ENCODE measurements around the gene LUC7L2. TPM values are rescaled to one million over a fixed set of nuclear protein-coding genes. Genes with fewer than 3 reads are reported as not detected.
A peak's percentile ranks its signal among the peaks of the same experiment; 100 is the strongest.
"Not testable (repeated sequence)": the region's sequence is repeated elsewhere in the genome, so short reads cannot be mapped to it uniquely, and the experiment has no call there.

The LUC7L2 gene
- total and polyA plus RNA-seq, 10 donors: 34.0 to 105 (median 77.7) TPM

- Histone ChIP-seq H3K9me3 (no peaks in the 10 kb centered on the region), H3K4me1 (peaks cover 9 to 34% (median 22%) of the 10 kb centered on the region in 6 donors), H3K27ac (no peak overlapping the region), H3K4me3 (no peak overlapping the region), H3K27me3 (replicated peaks in 1 of 7) (no peaks in the 10 kb centered on the region), H3K36me3 (peaks cover 0 to 49% (median 21%) of the 10 kb centered on the region in 6 donors)
- TF ChIP-seq POLR2AphosphoS5 (IDR thresholded peaks at IDR 0.05) (no peak), CTCF (IDR thresholded peaks at IDR 0.05 in 8 of 11, conservative IDR thresholded peaks at IDR 0.05 in 3 of 11) (no peak), POLR2A (IDR thresholded peaks at IDR 0.05) (no peak)
- WGBS, 5 donors: 78 to 90% (median 80%) methylated on average over 1 of the region's 1 CpG
- no peak for DNase-seq
- intact Hi-C loops (cut with DNase I; ENCODE audit: low total_unique reads): no loop called here
These were observed 14.7 kb upstream of the LUC7L2 start for GRCh38 chr7:139345042-139345441.

DNA sequence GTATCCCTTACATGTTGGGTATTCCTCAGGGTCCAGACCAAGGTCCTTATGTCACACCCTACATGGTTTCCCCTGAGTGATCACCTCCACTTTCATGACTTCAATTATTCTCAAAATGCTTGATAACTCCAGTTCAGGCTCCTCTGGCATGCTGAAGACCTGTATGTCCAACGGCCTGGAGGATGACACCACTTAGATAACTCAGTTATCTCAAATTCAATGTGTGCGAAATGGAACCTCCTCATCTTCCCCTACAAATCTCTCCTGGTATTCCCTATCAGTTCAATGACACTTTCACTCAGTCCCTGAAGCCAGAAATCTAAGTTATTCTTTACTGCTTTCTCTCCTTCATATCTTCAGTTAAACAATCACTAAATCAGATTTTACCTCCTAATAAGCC lies 8.7 kb upstream of the LUC7L2 start:
- DNase-seq: no peak
- peaks cover 0 to 61% (median 25%) of the 10 kb centered on the region in 6 donors for H3K36me3 ChIP-seq
- intact Hi-C loops (cut with DNase I; ENCODE audit: low total_unique reads): no loop called here
- H3K27me3 ChIP-seq (replicated peaks in 1 of 7): no peaks in the 10 kb centered on the region
- no peak for TF ChIP-seq POLR2A (IDR thresholded peaks at IDR 0.05)
- TF ChIP-seq POLR2AphosphoS5 (IDR thresholded peaks at IDR 0.05): no peak
- TF ChIP-seq CTCF (IDR thresholded peaks at IDR 0.05 in 8 of 11, conservative IDR thresholded peaks at IDR 0.05 in 3 of 11): no peak
- no peaks in the 10 kb centered on the region for H3K9me3 ChIP-seq
- H3K4me3 ChIP-seq: no peak overlapping the region
- WGBS, 5 donors: 92 to 99% (median 94%) methylated on average over 2 of the region's 2 CpGs
- H3K27ac ChIP-seq: no peak overlapping the region
- peaks cover 0 to 6% (median 0%) of the 10 kb centered on the region in 6 donors for H3K4me1 ChIP-seq

DNA sequence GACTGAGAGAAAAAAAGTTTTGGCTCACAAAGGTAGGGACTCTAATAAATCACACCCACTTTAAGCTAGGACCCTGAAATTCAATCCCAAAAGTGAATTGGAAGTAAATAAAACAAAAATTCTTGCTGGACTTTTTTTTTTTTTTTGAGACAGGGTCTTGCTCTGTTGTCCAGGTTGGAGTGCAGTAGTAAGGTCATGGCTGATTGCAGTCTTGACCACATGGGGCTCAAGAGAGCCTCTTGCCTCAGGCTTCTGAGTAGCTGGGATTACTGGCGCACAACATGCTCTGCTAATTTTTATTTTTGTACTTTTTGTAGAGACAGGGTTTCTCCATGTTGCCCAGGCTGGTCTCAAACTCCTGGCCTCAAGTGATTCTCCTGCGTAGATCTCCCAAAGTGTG lies 5.0 kb upstream of the LUC7L2 start:
- no peaks in the 10 kb centered on the region for H3K27me3 ChIP-seq (replicated peaks in 1 of 7)
- peaks cover 0 to 24% (median 7%) of the 10 kb centered on the region in 6 donors for H3K36me3 ChIP-seq
- H3K27ac ChIP-seq: no peak overlapping the region
- no peak for DNase-seq
- H3K9me3 ChIP-seq: no peaks in the 10 kb centered on the region
- H3K4me3 ChIP-seq: no peak overlapping the region
- peaks cover 0 to 17% (median 9%) of the 10 kb centered on the region in 6 donors for H3K4me1 ChIP-seq
- intact Hi-C loops (cut with DNase I; ENCODE audit: low total_unique reads): no loop called here
- TF ChIP-seq POLR2A (IDR thresholded peaks at IDR 0.05) (no peak), POLR2AphosphoS5 (IDR thresholded peaks at IDR 0.05) (no peak), CTCF (IDR thresholded peaks at IDR 0.05 in 8 of 11, conservative IDR thresholded peaks at IDR 0.05 in 3 of 11) (no peak)
- 92 to 100% (median 95%) methylated on average over 2 of the region's 2 CpGs for WGBS, 5 donors

GRCh38 chr7:139355320-139355719 lies 4.4 kb upstream of the LUC7L2 start:
- no peak for DNase-seq
- Histone ChIP-seq H3K27ac (no peak overlapping the region), H3K9me3 (no peaks in the 10 kb centered on the region), H3K27me3 (replicated peaks in 1 of 7) (no peaks in the 10 kb centered on the region), H3K4me3 (no peak overlapping the region), H3K4me1 (peaks cover 0 to 17% (median 9%) of the 10 kb centered on the region in 6 donors), H3K36me3 (peaks cover 0 to 19% (median 6%) of the 10 kb centered on the region in 6 donors)
- WGBS, 5 donors: 96 to 100% (median 96%) methylated on average over 1 of the region's 1 CpG
- intact Hi-C loops (cut with DNase I; ENCODE audit: low total_unique reads): no loop called here
- TF ChIP-seq CTCF (IDR thresholded peaks at IDR 0.05 in 8 of 11, conservative IDR thresholded peaks at IDR 0.05 in 3 of 11): no peak

GRCh38 chr7:139357729-139358506 lies 1.8 kb upstream of the LUC7L2 start:
- peaks cover 18 to 41% (median 30%) of the 10 kb centered on the region in 6 donors for H3K4me1 ChIP-seq
- 91 to 95% (median 94%) methylated on average over 27 of the region's 27 CpGs for WGBS, 5 donors
- not testable (repeated sequence) for H3K36me3 ChIP-seq; H3K9me3 ChIP-seq; DNase-seq; H3K27me3 ChIP-seq (replicated peaks in 1 of 7)
- peak overlapping the region; percentile 96 to 100 (median 100) for H3K27ac ChIP-seq
- intact Hi-C loops (cut with DNase I; ENCODE audit: low total_unique reads): loop anchor here (2.0 kb wide), 1 partner anchor 17 kb away; the partner anchor contains the start of gene FMC1
- H3K4me3 ChIP-seq: peak overlapping the region in 6 of 8 donors; percentile 79 to 99 (median 90)
